Astrocyte (in vitro differentiated cells and primary cell): ENCODE data around the gene MRPS18A.

Experiments used
- EZH2 ChIP-seq: IDR thresholded peaks from 2 replicates; pipeline ENCODE4 v1.6.1; 2012; ENCODE audit warnings: mild to moderate bottlenecking, low read length, inconsistent platforms; ENCODE audit not compliant: insufficient read depth
- TF ChIP-seq, protein P1 (sequence below): IDR thresholded peaks from 2 replicates; pipeline ENCODE4 v1.5.1; 2011; ENCODE audit warnings: low read depth, mild to moderate bottlenecking, inconsistent platforms, low read length, moderate library complexity; ENCODE audit not compliant: insufficient read depth

- TF ChIP-seq EZH2: no peak
- TF ChIP-seq, protein P1, sequence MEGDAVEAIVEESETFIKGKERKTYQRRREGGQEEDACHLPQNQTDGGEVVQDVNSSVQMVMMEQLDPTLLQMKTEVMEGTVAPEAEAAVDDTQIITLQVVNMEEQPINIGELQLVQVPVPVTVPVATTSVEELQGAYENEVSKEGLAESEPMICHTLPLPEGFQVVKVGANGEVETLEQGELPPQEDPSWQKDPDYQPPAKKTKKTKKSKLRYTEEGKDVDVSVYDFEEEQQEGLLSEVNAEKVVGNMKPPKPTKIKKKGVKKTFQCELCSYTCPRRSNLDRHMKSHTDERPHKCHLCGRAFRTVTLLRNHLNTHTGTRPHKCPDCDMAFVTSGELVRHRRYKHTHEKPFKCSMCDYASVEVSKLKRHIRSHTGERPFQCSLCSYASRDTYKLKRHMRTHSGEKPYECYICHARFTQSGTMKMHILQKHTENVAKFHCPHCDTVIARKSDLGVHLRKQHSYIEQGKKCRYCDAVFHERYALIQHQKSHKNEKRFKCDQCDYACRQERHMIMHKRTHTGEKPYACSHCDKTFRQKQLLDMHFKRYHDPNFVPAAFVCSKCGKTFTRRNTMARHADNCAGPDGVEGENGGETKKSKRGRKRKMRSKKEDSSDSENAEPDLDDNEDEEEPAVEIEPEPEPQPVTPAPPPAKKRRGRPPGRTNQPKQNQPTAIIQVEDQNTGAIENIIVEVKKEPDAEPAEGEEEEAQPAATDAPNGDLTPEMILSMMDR: no peak
Measured at GRCh38 chr6:43724914-43725642, 37.5 kb upstream of the MRPS18A start.
